DMS53 (cell line): ENCODE data around the gene GALE.
A peak's percentile ranks its signal among the peaks of the same experiment; 100 is the strongest.
"Not testable (repeated sequence)": the region's sequence is repeated elsewhere in the genome, so short reads cannot be mapped to it uniquely, and the experiment has no call there.

Experiments
- DNase-seq: peaks from one replicate; lab custom pipeline; 2025; lab: John Stamatoyannopoulos, UW

The GALE gene

GRCh38 chr1:23792151-23792945 lies 8.2 kb downstream of the GALE start:
- DNase-seq: peak; percentile 38

DNA sequence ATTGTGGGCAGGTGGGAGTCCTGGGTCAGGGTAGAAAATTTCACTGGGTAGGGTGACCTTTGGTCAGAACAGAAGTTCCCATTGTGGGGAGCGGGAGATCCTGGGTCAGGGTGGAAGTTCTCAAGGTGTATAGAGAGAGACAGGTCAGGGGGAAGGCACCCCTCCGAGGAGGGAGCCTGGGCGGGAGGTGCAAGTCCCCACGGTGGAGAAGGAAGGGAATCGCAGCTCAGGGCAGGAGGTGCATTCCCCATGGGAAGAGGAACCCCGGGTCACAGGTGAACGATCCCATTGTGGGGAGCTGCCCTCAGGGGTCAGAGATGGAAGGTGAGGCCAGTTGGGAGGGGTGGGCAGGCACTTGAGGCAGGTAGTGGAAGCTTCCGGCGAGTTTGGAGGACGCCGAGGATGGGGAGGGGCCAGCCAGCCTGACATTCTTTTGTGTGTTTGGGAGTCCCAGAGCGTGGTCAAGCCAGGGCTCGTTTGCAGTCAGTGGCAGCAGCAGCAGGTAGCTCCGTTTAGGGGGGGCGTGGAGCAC lies 9.0 kb downstream of the GALE start:
- peak; percentile 75 for DNase-seq

GRCh38 chr1:23790696-23791515 lies 9.6 kb downstream of the GALE start, which contains the start of gene LYPLA2:
LYPLA2 (plus strand) TSS chr1:23791145; CDS start chr1:23792683, 1,538 bp downstream.
- peak; percentile 97 for DNase-seq

DNA sequence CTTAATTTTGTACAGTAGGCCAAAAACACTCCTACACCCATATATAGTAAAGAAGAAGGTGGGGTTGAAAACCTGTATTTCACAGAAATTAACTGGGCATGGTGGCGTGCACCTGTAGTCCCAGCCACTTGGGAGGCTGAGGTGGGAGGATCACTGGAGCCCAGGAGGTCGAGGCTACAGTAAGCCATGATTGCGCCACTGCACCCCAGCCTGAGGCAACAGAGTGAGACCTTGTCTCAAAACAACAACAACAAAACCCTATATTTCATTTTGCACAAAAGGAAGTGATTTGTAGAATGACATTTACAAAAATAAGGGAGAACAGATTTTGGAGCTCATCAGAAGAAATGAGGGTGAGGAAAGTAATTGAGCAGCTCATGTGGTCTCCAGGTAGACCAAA lies 11.9 kb downstream of the GALE start:
- no peak for DNase-seq

- DNase-seq: no peak
Observed at GRCh38 chr1:23787701-23788100, 12.9 kb downstream of the GALE start.

- no peak for DNase-seq
Observed at GRCh38 chr1:23784846-23785245, 15.7 kb downstream of the GALE start.

DNA sequence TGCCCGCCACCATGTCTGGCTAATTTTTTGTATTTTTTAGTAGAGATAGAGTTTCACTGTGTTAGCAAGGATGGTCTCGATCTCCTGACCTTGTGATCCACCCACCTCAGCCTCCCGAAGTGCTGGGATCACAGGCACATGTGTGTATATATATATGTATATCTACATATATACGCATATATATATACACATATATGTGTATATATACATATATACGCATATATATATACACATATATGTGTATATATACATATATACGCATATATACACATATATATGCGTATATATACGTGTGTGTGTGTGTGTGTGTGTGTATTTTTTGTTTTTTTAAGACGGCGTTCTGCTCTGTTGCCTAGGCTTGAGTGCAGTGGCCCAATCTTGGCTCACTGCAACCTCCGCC lies 17.4 kb downstream of the GALE start:
- not testable (repeated sequence) for DNase-seq

GRCh38 chr1:23779826-23780371 lies 20.7 kb downstream of the GALE start:
- peak; percentile 82 for DNase-seq

- DNase-seq: peak; percentile 95
Observed at GRCh38 chr1:23777979-23778814, 22.4 kb downstream of the GALE start, which contains the start of gene PITHD1. PITHD1 (plus strand) TSS chr1:23778418; CDS start chr1:23778516, 98 bp downstream.

GRCh38 chr1:23776217-23776616 lies 24.3 kb downstream of the GALE start:
- DNase-seq: no peak

- no peak for DNase-seq
Observed at GRCh38 chr1:23774174-23774880, 26.2 kb downstream of the GALE start.

DNA sequence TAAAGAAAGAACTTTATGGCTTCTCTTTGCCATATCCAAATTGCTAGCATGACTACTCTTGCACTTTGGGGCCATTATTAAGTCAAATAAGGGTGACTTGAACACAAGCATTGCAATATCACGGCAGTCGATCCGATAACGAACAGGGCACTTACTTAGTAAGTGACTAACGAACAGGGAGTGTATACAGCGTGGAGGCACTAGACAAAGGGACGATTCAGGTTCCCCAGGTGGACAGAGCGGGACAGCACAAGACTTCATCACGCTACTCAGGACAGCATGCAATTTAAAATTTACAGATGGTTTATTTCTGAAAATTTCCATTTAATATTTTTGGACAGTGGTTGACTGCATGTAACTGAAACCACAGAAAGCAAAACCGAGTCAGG lies 27.7 kb downstream of the GALE start:
- DNase-seq: no peak

DNA sequence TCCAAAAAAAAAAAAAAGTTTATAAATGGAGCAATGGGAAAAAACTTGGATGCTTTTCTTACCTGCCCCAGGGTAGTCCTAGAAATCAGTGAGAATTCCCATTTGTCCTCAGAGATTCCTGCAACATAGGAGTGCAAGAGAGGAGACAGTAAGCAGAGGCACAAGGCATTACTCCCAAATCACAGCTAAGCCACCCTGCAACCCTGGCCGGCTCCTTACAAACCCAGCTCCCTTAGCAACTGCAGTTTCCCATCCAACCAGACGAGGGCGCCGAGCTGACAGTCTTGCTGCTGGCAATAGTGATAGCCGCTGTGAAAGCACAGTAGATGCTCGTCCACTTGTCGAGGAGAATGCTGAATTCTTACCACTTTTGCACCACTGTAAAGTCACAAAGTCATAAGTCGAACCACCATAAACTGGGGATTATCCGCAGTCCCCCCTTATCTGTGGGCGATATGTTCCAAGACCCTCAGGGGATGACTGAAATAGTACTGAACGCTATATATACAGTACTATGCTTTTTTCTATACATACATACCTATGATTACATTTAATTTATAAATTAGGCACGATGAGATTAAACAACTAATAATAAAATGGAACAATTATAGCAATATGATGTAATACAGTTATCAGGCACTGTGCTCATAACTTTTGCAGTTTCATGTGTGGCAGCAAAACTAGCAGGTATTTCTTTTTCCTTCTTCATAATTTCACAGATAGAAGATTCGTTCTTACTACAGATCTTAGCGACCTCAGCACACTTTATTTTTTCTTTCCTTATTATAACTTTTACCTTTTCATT lies 28.3 kb downstream of the GALE start:
- DNase-seq: peak; percentile 90

GRCh38 chr1:23768733-23769132 lies 31.8 kb downstream of the GALE start:
- DNase-seq: no peak

GRCh38 chr1:23763041-23763577 lies 37.4 kb downstream of the GALE start:
- DNase-seq: peak; percentile 15

- DNase-seq: no peak
Observed at GRCh38 chr1:23759277-23759676, 41.3 kb downstream of the GALE start.

DNA sequence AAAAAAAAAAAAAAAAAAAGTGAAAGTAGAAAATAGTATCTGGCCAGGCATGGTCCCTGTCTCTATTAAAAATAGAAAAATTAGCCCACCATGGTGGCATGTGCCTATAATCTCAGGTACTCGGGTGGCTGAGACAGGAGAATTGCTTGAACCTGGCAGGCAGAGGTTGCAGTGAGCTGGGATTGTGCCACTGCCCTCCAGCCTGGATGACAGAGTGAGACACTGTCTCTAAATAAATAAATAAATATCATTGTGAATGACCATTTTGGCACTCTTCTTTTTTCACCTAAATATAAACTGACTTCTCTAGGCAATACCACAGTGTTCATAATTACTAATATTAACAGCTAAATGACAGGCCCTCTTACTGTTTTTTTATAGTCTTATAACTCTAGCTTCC lies 42.7 kb downstream of the GALE start:
- no peak for DNase-seq

- peak; percentile 31 for DNase-seq
Observed at GRCh38 chr1:23756676-23757075, 43.9 kb downstream of the GALE start.

- no peak for DNase-seq
Observed at GRCh38 chr1:23752909-23753308, 47.6 kb downstream of the GALE start.

DNA sequence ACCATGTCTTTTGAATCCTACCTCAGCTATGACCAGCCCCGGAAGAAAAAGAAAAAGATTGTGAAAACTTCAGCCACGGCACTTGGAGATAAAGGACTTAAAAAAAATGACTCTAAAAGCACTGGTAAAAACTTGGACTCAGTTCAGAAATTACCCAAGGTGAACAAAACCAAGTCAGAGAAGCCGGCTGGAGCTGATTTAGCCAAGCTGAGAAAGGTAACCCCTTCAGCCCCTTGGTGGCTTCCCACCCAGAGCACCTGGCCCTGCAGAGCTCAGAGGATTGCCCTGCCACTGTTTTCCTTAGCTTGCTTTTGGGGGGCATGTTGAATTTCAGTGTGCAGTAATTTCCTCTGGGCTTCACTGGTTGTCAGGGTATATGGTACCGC lies 48.7 kb downstream of the GALE start:
- no peak for DNase-seq
